GM21515 (cell line): ENCODE data around the gene PLA1A.

Experiments
- ATAC-seq: cut with Tn5 transposase; IDR thresholded peaks from one replicate; pipeline ENCODE4 v1.9.1; 2021; ENCODE audit not compliant: unreplicated experiment

PLA1A gene

GRCh38 chr3:119604878-119605277 lies 7.2 kb downstream of the PLA1A start:
- no peak for ATAC-seq

- ATAC-seq, result no peak
These were observed 10.8 kb downstream of the PLA1A start for GRCh38 chr3:119608405-119609000.

DNA sequence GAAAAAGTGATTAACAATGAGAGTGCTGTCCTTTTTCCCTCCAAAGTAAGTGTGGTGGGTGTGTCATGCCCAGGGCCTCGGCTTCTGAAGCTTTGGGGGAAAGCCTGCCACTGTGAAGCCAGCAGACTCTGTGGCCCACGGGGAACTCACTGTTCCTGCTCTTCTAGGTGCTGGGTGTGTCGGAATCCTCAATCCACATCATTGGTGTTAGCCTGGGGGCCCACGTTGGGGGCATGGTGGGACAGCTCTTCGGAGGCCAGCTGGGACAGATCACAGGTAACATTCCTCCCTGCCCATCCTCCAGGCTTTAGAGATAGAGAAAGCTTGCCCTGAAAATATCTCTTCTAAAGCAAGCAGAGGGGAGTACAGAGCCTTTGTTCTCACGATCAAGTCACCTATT lies 11.6 kb downstream of the PLA1A start:
- ATAC-seq, result no peak

- no peak for ATAC-seq
These were observed 14.0 kb downstream of the PLA1A start for GRCh38 chr3:119611664-119612063.

DNA sequence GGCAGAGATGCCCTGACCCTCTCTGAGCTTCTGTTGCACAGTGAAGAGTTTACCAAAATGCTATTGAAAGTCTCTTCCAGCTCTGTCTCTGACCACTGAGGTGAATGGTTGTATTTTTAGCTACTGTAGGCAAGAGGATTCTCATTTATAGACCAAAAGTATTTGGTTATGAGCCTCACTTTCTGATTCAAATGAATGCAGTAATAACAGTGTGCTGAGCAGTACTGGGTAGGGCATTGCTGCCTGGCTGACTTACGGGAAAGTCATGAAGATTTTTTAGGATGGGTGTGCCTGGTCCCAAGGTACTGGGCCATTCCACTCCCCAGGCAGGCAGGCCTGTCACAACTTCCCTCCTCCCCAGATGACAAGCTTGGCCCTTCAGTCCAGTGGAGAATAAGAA lies 15.5 kb downstream of the PLA1A start:
- ATAC-seq, result no peak

DNA sequence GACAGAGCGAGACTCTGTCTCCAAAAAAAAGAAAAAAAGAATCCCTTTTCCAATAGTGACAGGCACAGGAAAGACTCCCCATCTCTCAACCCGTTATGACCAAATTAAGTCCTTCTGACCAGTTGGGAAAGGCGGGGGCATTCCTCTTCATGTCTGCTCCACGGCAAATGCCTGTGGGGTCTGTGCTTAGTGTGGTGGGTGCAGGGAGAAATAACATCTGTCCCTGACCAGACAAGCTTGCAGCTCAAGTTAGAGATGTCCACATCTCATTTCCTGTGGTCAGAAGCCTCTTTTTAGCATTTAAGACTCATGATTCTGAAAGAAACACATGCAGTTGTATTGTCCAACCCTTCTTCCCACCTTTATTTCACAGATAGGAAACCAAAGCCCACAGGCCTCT lies 16.2 kb downstream of the PLA1A start:
- ATAC-seq, result peak; percentile 40

DNA sequence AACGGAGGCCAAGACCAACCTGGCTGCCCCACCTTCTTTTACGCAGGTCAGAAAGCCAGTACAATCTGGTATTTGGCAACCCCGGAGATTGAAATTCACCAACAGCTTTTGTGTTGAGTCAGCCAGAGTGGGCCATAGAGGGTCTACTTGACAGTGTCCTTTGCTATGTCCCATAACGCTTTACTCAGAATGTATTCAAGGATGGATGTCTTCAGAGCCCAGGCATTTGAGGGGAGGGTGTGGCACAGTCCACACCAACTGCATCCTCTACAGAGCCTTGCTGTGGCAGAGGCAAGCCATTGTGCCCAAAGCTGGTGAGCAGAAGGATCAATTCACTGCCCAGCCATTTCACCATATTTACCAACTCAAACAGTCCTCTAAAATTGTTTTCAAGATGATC lies 18.4 kb downstream of the PLA1A start:
- ATAC-seq, result no peak

GRCh38 chr3:119619094-119619493 lies 21.4 kb downstream of the PLA1A start:
- no peak for ATAC-seq

- ATAC-seq, result no peak
These were observed 23.2 kb downstream of the PLA1A start for GRCh38 chr3:119620899-119621298.

- no peak for ATAC-seq
These were observed 26.5 kb downstream of the PLA1A start for GRCh38 chr3:119624002-119624720.

DNA sequence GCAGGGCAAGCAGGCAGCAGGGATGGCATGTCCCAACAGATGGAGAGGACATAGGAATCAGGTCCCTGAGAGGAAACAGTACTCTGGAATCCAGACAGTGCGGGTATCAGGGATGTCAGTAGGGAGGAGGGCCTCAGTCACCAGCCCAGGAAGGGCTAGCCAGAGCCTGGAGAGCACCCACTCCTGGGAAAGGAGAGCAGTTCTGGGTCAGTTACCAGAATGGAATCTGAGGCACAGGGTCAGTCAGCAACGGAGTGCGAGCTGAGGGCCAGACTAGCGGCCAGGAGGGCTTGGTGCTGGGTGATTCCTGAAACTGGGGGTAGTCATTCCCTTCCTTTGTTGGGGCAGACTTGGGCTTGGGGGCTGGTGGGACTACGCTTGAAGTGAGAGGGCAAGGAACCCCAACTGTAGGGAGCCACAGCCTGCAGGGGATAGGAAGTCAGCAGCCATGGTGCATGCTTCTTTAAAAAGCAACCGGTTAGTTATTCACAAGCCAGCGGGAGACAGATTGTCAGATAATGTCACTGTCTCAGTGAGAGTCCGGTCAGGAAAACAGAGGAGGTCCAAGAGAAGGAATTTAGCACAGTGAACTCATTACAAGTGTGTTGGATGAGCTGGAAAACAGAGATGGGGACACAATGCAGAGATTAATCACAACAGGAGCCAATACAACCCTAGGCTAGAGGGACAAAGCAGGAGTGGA lies 27.9 kb downstream of the PLA1A start:
- ATAC-seq, result no peak

- no peak for ATAC-seq
These were observed 28.5 kb downstream of the PLA1A start for GRCh38 chr3:119626196-119626595.

DNA sequence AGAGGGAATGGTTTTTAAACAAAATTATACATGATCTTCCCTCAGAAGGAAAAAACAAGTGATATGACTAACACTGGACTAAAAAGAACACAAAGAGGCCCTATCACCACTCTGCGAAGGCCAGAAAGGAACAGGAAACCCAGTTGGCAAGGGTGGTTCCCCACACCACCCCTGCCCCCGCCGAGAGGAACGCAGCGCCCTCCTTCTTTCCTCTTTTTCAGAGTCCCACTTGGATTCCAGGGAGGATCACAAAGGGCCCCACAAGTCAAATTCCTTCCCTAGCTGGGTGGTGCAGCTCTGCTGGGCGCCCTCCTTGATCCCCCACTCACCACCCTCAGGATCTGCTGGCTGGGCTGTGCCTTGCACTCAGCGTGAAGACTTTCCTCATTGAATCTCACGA lies 29.8 kb downstream of the PLA1A start:
- ATAC-seq, result no peak

- no peak for ATAC-seq
These were observed 30.7 kb downstream of the PLA1A start for GRCh38 chr3:119628390-119628789.

DNA sequence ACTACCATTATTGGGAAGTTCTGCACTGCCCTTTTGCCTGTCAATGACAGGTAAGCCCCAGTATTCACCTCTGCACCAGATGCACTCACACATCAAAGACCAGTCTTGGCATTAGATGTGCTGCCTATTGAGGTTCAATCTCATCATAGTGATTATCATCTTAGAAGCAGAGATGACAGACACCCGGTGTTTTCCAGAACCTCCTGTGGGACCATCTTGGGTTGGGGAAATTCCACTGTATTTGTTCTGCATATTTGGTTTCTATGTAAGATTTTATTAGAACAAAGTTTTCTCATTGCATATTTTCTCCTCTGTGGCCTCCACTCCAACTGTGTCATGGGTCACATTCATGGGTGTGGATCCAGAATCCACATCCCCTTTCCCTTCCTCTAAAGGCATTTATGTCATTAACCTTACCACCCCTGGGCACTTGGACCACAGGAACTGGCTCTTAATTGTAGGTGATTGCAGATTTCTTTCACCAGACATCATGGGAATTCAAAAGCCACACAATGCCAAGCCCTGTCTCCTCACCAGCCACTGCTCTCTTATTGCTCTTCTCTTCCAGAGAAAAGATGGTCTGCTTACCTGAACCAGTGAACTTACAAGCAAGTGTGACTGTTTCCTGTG lies 31.2 kb downstream of the PLA1A start:
- ATAC-seq, result no peak

- no peak for ATAC-seq
These were observed 32.6 kb downstream of the PLA1A start for GRCh38 chr3:119630128-119630879.

DNA sequence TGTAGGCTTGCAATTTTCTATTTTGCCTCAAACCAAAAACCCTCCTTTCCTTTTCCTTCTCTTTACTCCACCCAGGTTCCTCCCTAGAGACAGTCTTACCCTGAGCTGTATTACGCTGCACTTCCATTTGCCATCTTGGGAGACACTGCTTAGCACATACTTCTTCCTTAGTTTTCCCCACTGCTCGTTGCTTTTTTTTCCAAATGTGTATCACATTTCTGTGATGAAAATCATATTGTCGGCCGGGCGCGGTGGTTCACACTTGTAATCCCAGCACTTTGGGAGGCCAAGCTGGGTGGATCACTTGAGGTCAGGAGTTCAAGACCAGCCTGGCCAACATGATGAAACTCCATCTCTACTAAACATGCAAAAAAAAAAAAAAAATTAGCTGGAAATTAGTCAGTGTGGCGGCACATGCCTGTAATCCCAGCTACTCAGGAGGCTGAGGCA lies 33.2 kb downstream of the PLA1A start:
- no peak for ATAC-seq

GRCh38 chr3:119631516-119631915 lies 33.8 kb downstream of the PLA1A start:
- ATAC-seq, result no peak

DNA sequence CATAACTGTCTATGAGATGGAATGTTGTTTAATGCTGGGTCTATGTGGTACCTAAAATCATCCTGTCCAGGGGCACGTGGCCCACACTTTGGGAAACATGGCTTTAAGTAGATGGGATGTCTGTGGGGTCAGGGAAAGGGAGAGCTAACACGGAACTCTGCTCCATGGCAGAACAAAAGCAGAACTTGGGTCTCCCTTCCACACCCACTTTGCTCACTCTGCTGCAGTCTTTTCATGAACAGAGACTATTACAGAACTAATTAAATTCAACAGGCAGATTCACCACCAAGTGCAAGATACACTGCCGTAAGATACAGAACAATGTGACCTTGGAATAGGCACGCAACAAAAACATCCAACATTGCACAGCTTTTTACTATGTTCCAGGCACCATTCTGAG lies 34.5 kb downstream of the PLA1A start:
- ATAC-seq, result no peak

DNA sequence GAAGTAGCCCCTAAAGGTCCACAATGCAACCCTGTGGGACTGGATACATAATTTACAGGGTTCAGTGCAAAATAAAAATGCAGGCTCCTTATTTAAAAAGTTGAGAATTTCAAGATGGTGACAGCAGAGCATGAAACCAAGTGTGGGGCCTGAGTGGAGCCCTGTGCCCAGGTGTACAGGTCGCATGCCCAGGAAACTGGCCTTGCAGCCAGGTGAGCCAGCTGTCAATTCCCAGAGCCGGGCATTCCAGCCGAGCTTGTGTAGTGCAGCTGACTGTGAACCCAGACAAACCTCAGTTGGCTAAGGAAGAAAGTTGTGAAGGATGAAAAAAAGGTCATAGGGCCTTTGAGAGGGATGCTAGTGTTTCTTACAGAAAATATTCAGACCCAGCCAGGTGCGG lies 35.1 kb downstream of the PLA1A start:
- no peak for ATAC-seq

DNA sequence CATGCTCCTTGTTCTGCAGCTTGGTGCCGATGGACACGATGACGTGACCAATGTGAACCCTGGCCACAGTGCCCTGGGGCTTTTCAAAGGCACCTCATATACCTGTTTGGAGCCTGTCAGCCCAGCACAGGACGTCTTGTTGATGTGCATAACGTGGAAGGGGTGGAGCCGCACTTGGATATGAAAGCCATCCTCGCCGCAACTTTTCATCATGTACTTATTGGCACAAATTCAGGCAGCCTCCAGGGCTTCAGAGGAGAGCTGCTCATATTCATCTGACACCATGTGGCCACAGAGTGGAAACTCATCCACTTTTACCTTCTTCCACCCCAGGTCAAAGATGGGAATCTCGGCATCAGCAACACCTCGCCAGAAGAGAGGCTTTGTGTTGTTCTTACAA lies 38.0 kb downstream of the PLA1A start:
- no peak for ATAC-seq
